B cell (primary cell): ENCODE measurements around the gene TSSK2. TPM values are rescaled to one million over a fixed set of nuclear protein-coding genes. Genes with fewer than 3 reads are reported as not detected.

Experiments used
- ATAC-seq: fragments of 200-7000 bp; cut with Tn5 transposase; one replicate; pipeline ENCODE4 v1.10.0; 2021; ENCODE audit warnings: low read depth, mild to moderate bottlenecking, moderate number of reproducible peaks, moderate library complexity
- CTCF ChIA-PET: fragments of 350-600 bp; sonication (Branson Sonifier 250); formaldehyde crosslinking; loops from one replicate; lab custom pipeline; 2021; ENCODE audit warnings: antibody characterized with exemption, inconsistent platforms; lab: Charles Lee
- POLR2A ChIA-PET: fragments of 350-600 bp; sonication (Branson Sonifier 250); formaldehyde crosslinking; loops from one replicate; lab custom pipeline; 2021; ENCODE audit warnings: antibody characterized with exemption; lab: Charles Lee
- DNase-seq: peaks from one replicate; pipeline ENCODE4 v3.0.0; 2013
- H2AFZ ChIP-seq: 2 replicates; pipeline ENCODE4 v1.6.1; 2012; ENCODE audit warnings: mild to moderate bottlenecking, low read depth, low read length; ENCODE audit not compliant: insufficient read depth, poor library complexity, severe bottlenecking
- H3K27ac ChIP-seq, 2 donors: 1 replicate in 1 of 2; 2 replicates in 1 of 2; pipeline ENCODE4 v1.5.1; 2012 to 2013; ENCODE audit warnings: low read length in 2 of 2, mild to moderate bottlenecking in 2 of 2, moderate library complexity in 1 of 2
- H3K27me3 ChIP-seq, 4 experiments: fragments of 200-600 bp in 1 of 4; sonication (generic) in 1 of 4; replicated peaks in 1 of 4; 1 replicate in 2 of 4; 2 replicates in 2 of 4; pipeline versions ENCODE4 v1.6.1 to v1.7.0; 2013 to 2016; ENCODE audit warnings: low read length in 3 of 4, mild to moderate bottlenecking in 2 of 4, mixed read lengths in 1 of 4, moderate library complexity in 1 of 4; ENCODE audit not compliant: insufficient read depth in 4 of 4, control insufficient read depth in 3 of 4; ENCODE audit errors: control extremely low read depth in 1 of 4
- H3K36me3 ChIP-seq, 2 experiments: replicated peaks in 1 of 2; 1 replicate in 1 of 2; 2 replicates in 1 of 2; pipeline versions ENCODE4 v1.6.1 to v1.7.1; 2013; ENCODE audit warnings: low read length in 1 of 2; ENCODE audit not compliant: insufficient read depth in 2 of 2, control insufficient read depth in 1 of 2; ENCODE audit errors: control extremely low read depth in 1 of 2, extremely low read depth in 1 of 2
- H3K4me1 ChIP-seq, 2 donors: fragments of 200-600 bp in 1 of 2; sonication (generic) in 1 of 2; 1 replicate in 1 of 2; 2 replicates in 1 of 2; pipeline versions ENCODE4 v1.5.1 to v1.6.1; 2013 to 2017; ENCODE audit warnings: low read length in 2 of 2; ENCODE audit not compliant: control insufficient read depth in 2 of 2, insufficient read depth in 2 of 2
- H3K4me2 ChIP-seq: replicated peaks from 2 replicates; pipeline ENCODE3; 2012; ENCODE audit warnings: mild to moderate bottlenecking, low read depth, low read length; ENCODE audit not compliant: poor library complexity, severe bottlenecking
- H3K4me3 ChIP-seq, 5 experiments: fragments of 200-600 bp in 1 of 5; sonication (generic) in 1 of 5; 1 replicate in 3 of 5; 2 replicates in 2 of 5; pipeline versions ENCODE4 v1.5.1 to v1.7.0; 2011 to 2016; ENCODE audit warnings: low read length in 4 of 5, mild to moderate bottlenecking in 4 of 5, low read depth in 2 of 5, control low read depth in 1 of 5, moderate library complexity in 1 of 5; ENCODE audit not compliant: insufficient read depth in 1 of 5; ENCODE audit errors: control extremely low read depth in 1 of 5, extremely low read depth in 1 of 5
- H3K79me2 ChIP-seq: fragments of 200-600 bp; sonication (generic); one replicate; pipeline ENCODE4 v1.6.0; 2016; ENCODE audit warnings: low read length; ENCODE audit not compliant: control insufficient read depth, insufficient read depth
- H3K9ac ChIP-seq: fragments of 200-600 bp; sonication (generic); 2 replicates; pipeline ENCODE4 v1.6.1; 2017; ENCODE audit warnings: mild to moderate bottlenecking, low read length, moderate library complexity
- H3K9me3 ChIP-seq, 3 donors: one replicate each; pipeline versions ENCODE4 v1.6.1 to v1.7.1; 2013; ENCODE audit warnings: low read length in 2 of 3; ENCODE audit not compliant: control insufficient read depth in 2 of 3, insufficient read depth in 1 of 3; ENCODE audit errors: control extremely low read depth in 1 of 3
- H4K20me1 ChIP-seq: 2 replicates; pipeline ENCODE4 v1.6.0; 2012; ENCODE audit warnings: mild to moderate bottlenecking, low read length; ENCODE audit not compliant: insufficient read depth, control insufficient read depth, poor library complexity, severe bottlenecking
- H3K27ac Mint-ChIP-seq: one replicate; pipeline ENCODE4 v1.8.0; 2021; ENCODE audit warnings: mixed read lengths
- H3K27me3 Mint-ChIP-seq: one replicate; pipeline ENCODE4 v1.8.0; 2021; ENCODE audit warnings: mixed read lengths
- H3K4me1 Mint-ChIP-seq: one replicate; pipeline ENCODE4 v1.8.0; 2021; ENCODE audit warnings: mixed read lengths
- H3K4me3 Mint-ChIP-seq: one replicate; pipeline ENCODE4 v1.8.0; 2021; ENCODE audit warnings: mixed read lengths
- H3K9me3 Mint-ChIP-seq: one replicate; pipeline ENCODE4 v1.8.0; 2022; ENCODE audit warnings: mixed read lengths; ENCODE audit not compliant: insufficient read depth
- EZH2 ChIP-seq: IDR thresholded peaks from 2 replicates; pipeline ENCODE4 v1.6.1; 2012; ENCODE audit warnings: borderline replicate concordance, low read depth, mild to moderate bottlenecking, moderate library complexity, low read length; ENCODE audit not compliant: insufficient read depth, poor library complexity, severe bottlenecking
- whole genome bisulfite sequencing: methylation state at CpG from one replicate; pipeline ENCODE4 v1.1.5; 2013; ENCODE audit warnings: missing lambda C conversion rate; ENCODE audit not compliant: insufficient coverage; 5-methylcytosine and 5-hydroxymethylcytosine counted together
- intact Hi-C: fragments of 100-400 bp; cut with micrococcal nuclease; formaldehyde crosslinking; loops from one replicate; pipeline ENCODE4 v1.10.0; 2022
- polyA plus RNA-seq: library from polyadenylated mRNA; depleted of rRNA; stranded (reverse); fragments of >200 nt; gene quantifications from 2 replicates; pipeline ENCODE4 v1.2.3, GENCODE V29; 2012
- total RNA-seq, 2 donors: library from RNA; stranded (reverse); fragments of 120-200 nt in 1 of 2; gene quantifications; 1 replicate in 1 of 2; 2 replicates in 1 of 2; pipeline versions ENCODE4 v1.2.3 to v1.2.4, GENCODE V29; 2013 to 2022
- TF ChIP-seq, protein P1 (sequence below): fragments of 200-600 bp; IDR thresholded peaks from one replicate; pipeline ENCODE4 v1.8.0; 2022; ENCODE audit warnings: antibody characterized with exemption, mild to moderate bottlenecking

The TSSK2 gene
- total and polyA plus RNA-seq, 2 donors (not counting 1 experiment from before 2014, with no cell fraction given) = 0.15 TPM; not detected in 1

- ChIA-PET CTCF (no interaction called here), POLR2A (no interaction called here)
- intact Hi-C loops = no loop called here
- no peak overlapping the region for H3K27ac Mint-ChIP-seq
- ATAC-seq (no peak), DNase-seq (no peak)
- 84% methylated on average over 13 of the region's 13 CpGs for WGBS
- no peak for TF ChIP-seq EZH2
- TF ChIP-seq, protein P1, sequence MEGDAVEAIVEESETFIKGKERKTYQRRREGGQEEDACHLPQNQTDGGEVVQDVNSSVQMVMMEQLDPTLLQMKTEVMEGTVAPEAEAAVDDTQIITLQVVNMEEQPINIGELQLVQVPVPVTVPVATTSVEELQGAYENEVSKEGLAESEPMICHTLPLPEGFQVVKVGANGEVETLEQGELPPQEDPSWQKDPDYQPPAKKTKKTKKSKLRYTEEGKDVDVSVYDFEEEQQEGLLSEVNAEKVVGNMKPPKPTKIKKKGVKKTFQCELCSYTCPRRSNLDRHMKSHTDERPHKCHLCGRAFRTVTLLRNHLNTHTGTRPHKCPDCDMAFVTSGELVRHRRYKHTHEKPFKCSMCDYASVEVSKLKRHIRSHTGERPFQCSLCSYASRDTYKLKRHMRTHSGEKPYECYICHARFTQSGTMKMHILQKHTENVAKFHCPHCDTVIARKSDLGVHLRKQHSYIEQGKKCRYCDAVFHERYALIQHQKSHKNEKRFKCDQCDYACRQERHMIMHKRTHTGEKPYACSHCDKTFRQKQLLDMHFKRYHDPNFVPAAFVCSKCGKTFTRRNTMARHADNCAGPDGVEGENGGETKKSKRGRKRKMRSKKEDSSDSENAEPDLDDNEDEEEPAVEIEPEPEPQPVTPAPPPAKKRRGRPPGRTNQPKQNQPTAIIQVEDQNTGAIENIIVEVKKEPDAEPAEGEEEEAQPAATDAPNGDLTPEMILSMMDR = no peak
- peaks cover 27% of the 10 kb centered on the region for H3K79me2 ChIP-seq
- peaks cover 2% of the 10 kb centered on the region for H3K9me3 Mint-ChIP-seq
- H3K4me3 Mint-ChIP-seq = no peak overlapping the region
- peaks cover 28% of the 10 kb centered on the region for H3K4me1 Mint-ChIP-seq
- peaks cover 0 to 22% (median 3%) of the 10 kb centered on the region in 3 donors for H3K9me3 ChIP-seq
- H4K20me1 ChIP-seq = peaks cover 5% of the 10 kb centered on the region
- H3K27me3 Mint-ChIP-seq = peaks cover 29% of the 10 kb centered on the region
- H3K4me1 ChIP-seq = peaks cover 29 to 33% of the 10 kb centered on the region in 2 donors
- no peak overlapping the region for H3K9ac ChIP-seq
- H3K27ac ChIP-seq = no peak overlapping the region
- no peaks in the 10 kb centered on the region for H3K36me3 ChIP-seq
- H3K27me3 ChIP-seq = peaks cover 0 to 46% (median 25%) of the 10 kb centered on the region in 4 experiments
- H3K4me2 ChIP-seq = no peak overlapping the region
- no peak overlapping the region for H3K4me3 ChIP-seq
- no peak overlapping the region for H2AFZ ChIP-seq
These were observed 36.2 kb downstream of the TSSK2 start for GRCh38 chr22:19167106-19167869.
